Natural killer cell (primary cell): ENCODE results near the gene METRNL. TPM values are rescaled to one million over a fixed set of nuclear protein-coding genes. Genes with fewer than 3 reads are reported as not detected.
"Not testable (repeated sequence)": the region's sequence is repeated elsewhere in the genome, so short reads cannot be mapped to it uniquely, and the experiment has no call there.

ENCODE experiments used
- ATAC-seq, 3 donors: fragments of 150-1000 bp in 2 of 3; fragments of 200-7000 bp in 1 of 3; cut with Tn5 transposase; 1 replicate in 1 of 3; 2 replicates in 2 of 3; pipeline ENCODE4 v1.10.0; 2021; ENCODE audit warnings: mild to moderate bottlenecking in 2 of 3, moderate library complexity in 2 of 3
- DNase-seq, 2 donors: peaks; one replicate each; pipeline versions ENCODE4 v3.0.0 to v3.0.0-alpha.2; 2013 to 2021; ENCODE audit warnings: mixed read lengths in 1 of 2
- H3K27ac ChIP-seq: one replicate; pipeline ENCODE4 v1.5.1; 2013; ENCODE audit warnings: mild to moderate bottlenecking, low read length
- H3K27me3 ChIP-seq: one replicate; pipeline ENCODE4 v1.6.1; 2013; ENCODE audit warnings: low read length; ENCODE audit not compliant: control insufficient read depth, insufficient read depth
- H3K36me3 ChIP-seq: one replicate; pipeline ENCODE4 v1.6.1; 2013; ENCODE audit warnings: low read length; ENCODE audit not compliant: control insufficient read depth, insufficient read depth
- H3K4me1 ChIP-seq: one replicate; pipeline ENCODE4 v1.6.1; 2013; ENCODE audit warnings: low read length; ENCODE audit not compliant: control insufficient read depth, insufficient read depth
- H3K4me3 ChIP-seq: one replicate; pipeline ENCODE4 v1.5.1; 2013; ENCODE audit warnings: low read length
- H3K9me3 ChIP-seq: one replicate; pipeline ENCODE4 v1.6.1; 2013; ENCODE audit warnings: low read length; ENCODE audit not compliant: control insufficient read depth, insufficient read depth
- H3K27ac Mint-ChIP-seq, 2 donors: one replicate each; pipeline ENCODE4 v1.8.0; 2022; ENCODE audit warnings: mild to moderate bottlenecking in 2 of 2, mixed read lengths in 2 of 2, moderate library complexity in 1 of 2
- H3K27me3 Mint-ChIP-seq, 2 donors: one replicate each; pipeline ENCODE4 v1.8.0; 2022; ENCODE audit warnings: low read depth in 2 of 2, mixed read lengths in 2 of 2
- H3K36me3 Mint-ChIP-seq: one replicate; pipeline ENCODE4 v1.8.0; 2022; ENCODE audit warnings: mixed read lengths
- H3K4me1 Mint-ChIP-seq, 2 donors: one replicate each; pipeline ENCODE4 v1.8.0; 2022; ENCODE audit warnings: mixed read lengths in 2 of 2
- H3K4me3 Mint-ChIP-seq: one replicate; pipeline ENCODE4 v1.8.0; 2022; ENCODE audit warnings: mild to moderate bottlenecking, moderate library complexity, mixed read lengths
- H3K9me3 Mint-ChIP-seq, 2 donors: one replicate each; pipeline ENCODE4 v1.8.0; 2022; ENCODE audit warnings: mixed read lengths in 2 of 2
- WGBS: methylation state at CpG from one replicate; pipeline ENCODE4 v1.1.7; 2013; ENCODE audit warnings: missing lambda C conversion rate; ENCODE audit not compliant: insufficient coverage; 5-methylcytosine and 5-hydroxymethylcytosine counted together
- intact Hi-C: fragments of 100-400 bp; cut with micrococcal nuclease; formaldehyde crosslinking; loops from one replicate; pipeline ENCODE4 v1.14.2; 2022
- total RNA-seq, 4 donors: library from RNA; stranded (reverse); fragments of 120-200 nt in 1 of 4; gene quantifications; one replicate each; pipeline versions ENCODE4 v1.2.3 to v1.2.4, GENCODE V29; 2013 to 2022
- TF ChIP-seq, protein P1 (sequence below): fragments of 200-600 bp; IDR thresholded peaks from one replicate; pipeline ENCODE4 v1.8.0; 2022; ENCODE audit warnings: antibody characterized with exemption

The METRNL gene
- total RNA-seq, 3 donors from 2014 or later (not counting 1 experiment from before 2014, with no cell fraction given): 227 to 390 (median 325) TPM

DNA sequence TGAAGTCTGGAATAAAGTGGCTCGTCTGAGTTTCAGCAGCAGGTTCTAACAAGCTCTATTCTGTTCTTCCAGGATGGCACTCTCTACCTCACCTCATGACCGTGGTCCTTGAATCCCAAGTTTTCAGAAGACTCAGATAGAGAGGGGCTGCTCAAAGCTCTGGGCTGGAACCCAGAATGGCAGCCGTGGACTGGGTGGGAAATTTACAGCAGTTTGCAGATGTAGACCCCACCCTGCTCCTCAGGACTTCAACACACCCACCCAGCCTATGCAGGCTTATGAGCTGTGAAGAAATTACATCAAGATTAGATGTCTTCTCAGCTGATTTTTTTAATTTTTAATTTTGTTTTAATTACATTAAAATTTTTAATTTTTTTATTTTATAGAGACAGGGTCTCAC lies 59.4 kb downstream of the METRNL start:
- 96% methylated on average over 3 of the region's 3 CpGs for WGBS
- no peaks in the 10 kb centered on the region for H3K4me1 Mint-ChIP-seq
- ATAC-seq (no peak), DNase-seq (no peak)
- H3K27ac Mint-ChIP-seq: no peak overlapping the region
- no peaks in the 10 kb centered on the region for H3K36me3 Mint-ChIP-seq
- H3K4me3 Mint-ChIP-seq: no peak overlapping the region
- TF ChIP-seq, protein P1, sequence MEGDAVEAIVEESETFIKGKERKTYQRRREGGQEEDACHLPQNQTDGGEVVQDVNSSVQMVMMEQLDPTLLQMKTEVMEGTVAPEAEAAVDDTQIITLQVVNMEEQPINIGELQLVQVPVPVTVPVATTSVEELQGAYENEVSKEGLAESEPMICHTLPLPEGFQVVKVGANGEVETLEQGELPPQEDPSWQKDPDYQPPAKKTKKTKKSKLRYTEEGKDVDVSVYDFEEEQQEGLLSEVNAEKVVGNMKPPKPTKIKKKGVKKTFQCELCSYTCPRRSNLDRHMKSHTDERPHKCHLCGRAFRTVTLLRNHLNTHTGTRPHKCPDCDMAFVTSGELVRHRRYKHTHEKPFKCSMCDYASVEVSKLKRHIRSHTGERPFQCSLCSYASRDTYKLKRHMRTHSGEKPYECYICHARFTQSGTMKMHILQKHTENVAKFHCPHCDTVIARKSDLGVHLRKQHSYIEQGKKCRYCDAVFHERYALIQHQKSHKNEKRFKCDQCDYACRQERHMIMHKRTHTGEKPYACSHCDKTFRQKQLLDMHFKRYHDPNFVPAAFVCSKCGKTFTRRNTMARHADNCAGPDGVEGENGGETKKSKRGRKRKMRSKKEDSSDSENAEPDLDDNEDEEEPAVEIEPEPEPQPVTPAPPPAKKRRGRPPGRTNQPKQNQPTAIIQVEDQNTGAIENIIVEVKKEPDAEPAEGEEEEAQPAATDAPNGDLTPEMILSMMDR: no peak
- H3K27me3 Mint-ChIP-seq: peaks cover 8 to 12% of the 10 kb centered on the region in 2 donors
- H3K27me3 ChIP-seq: peaks cover 2% of the 10 kb centered on the region
- H3K9me3 ChIP-seq: no peaks in the 10 kb centered on the region
- H3K4me3 ChIP-seq: no peak overlapping the region
- no peaks in the 10 kb centered on the region for H3K4me1 ChIP-seq
- no peaks in the 10 kb centered on the region for H3K9me3 Mint-ChIP-seq
- intact Hi-C loops: no loop called here
- H3K27ac ChIP-seq: no peak overlapping the region
- no peaks in the 10 kb centered on the region for H3K36me3 ChIP-seq

DNA sequence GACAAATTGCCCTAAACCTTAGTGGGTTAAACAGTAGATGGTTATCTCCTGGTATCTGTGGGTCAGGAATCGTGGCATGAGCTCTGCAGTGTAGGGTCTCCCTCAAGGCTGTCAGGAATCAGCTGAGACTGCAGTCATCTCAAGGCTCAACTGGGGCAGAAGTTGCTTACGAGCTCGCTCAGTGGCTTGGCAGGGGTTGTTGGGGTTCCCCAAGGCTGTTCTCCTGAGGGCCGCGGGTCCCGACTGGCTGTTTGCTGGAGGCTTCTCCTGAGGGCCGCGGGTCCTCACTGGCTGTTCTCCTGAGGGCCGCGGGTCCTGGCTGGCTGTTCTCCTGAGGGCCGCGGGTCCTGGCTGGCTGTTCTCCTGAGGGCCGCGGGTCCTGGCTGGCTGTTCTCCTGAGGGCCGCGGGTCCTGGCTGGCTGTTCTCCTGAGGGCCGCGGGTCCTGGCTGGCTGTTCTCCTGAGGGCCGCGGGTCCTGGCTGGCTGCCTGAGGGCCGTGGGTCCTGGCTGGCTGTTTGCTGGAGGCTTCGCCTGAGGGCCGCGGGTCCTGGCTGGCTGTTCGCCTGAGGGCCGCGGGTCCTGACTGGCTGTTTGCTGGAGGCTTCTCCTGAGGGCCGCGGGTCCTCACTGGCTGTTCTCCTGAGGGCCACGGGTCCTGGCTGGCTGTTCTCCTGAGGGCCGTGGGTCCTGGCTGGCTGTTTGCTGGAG lies 60.3 kb downstream of the METRNL start:
- ATAC-seq, H3K27me3 ChIP-seq, H3K4me1 Mint-ChIP-seq, H3K4me3 ChIP-seq, DNase-seq, H3K4me1 ChIP-seq, H3K36me3 Mint-ChIP-seq, intact Hi-C loops, H3K36me3 ChIP-seq, H3K9me3 ChIP-seq, H3K27ac Mint-ChIP-seq, H3K9me3 Mint-ChIP-seq, H3K4me3 Mint-ChIP-seq, H3K27ac ChIP-seq: not testable (repeated sequence)
- H3K27me3 Mint-ChIP-seq: peaks cover 8 to 12% of the 10 kb centered on the region in 2 donors
- WGBS: 89% methylated on average over 25 of the region's 31 CpGs

DNA sequence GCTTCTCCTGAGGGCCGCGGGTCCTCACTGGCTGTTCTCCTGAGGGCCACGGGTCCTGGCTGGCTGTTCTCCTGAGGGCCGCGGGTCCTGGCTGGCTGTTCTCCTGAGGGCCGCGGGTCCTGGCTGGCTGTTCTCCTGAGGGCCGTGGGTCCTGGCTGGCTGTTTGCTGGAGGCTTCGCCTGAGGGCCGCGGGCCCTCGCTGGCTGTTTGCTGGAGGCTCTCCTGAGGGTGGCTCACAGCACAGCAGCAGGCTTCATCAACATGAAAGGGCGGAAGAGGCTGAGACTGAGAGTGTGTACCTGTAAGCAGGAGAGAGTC lies 60.8 kb downstream of the METRNL start:
- H3K27me3 ChIP-seq, H3K9me3 Mint-ChIP-seq, H3K4me3 ChIP-seq, H3K4me1 ChIP-seq, H3K36me3 Mint-ChIP-seq, H3K36me3 ChIP-seq, ATAC-seq, intact Hi-C loops, H3K27ac ChIP-seq, H3K4me1 Mint-ChIP-seq, DNase-seq, H3K4me3 Mint-ChIP-seq, H3K9me3 ChIP-seq, H3K27ac Mint-ChIP-seq: not testable (repeated sequence)
- H3K27me3 Mint-ChIP-seq: peaks cover 8 to 12% of the 10 kb centered on the region in 2 donors
- WGBS: 94% methylated on average over 13 of the region's 13 CpGs

DNA sequence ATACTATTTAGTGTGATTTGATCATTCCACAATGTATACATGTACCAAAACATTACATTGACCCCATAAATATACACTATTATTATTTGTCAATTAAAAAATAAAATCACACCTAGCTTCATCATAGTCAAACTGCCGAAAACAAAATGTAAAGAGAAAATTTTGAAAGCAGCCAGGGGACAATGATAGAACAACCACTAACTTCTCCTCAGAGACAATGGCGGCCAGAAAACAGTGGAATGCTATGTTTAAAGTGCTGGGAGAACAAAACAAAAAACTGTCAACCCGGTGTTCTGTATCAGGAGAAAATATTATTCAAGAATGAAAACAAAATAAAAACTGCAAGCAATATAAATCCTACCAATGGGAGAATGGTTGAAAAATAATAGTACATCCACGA lies 63.2 kb downstream of the METRNL start:
- WGBS: 100% methylated on average over 1 of the region's 4 CpGs
- H3K27me3 Mint-ChIP-seq: peaks cover 7 to 9% of the 10 kb centered on the region in 2 donors
- H3K4me1 Mint-ChIP-seq: no peaks in the 10 kb centered on the region
- no peaks in the 10 kb centered on the region for H3K9me3 Mint-ChIP-seq
- no peak overlapping the region for H3K4me3 ChIP-seq
- no peaks in the 10 kb centered on the region for H3K36me3 Mint-ChIP-seq
- H3K9me3 ChIP-seq: no peaks in the 10 kb centered on the region
- H3K27ac Mint-ChIP-seq: no peak overlapping the region
- DNase-seq: no peak
- TF ChIP-seq, protein P1: no peak
- no peak for ATAC-seq
- no peaks in the 10 kb centered on the region for H3K27me3 ChIP-seq
- intact Hi-C loops: no loop called here
- H3K36me3 ChIP-seq: no peaks in the 10 kb centered on the region
- H3K27ac ChIP-seq: no peak overlapping the region
- H3K4me3 Mint-ChIP-seq: no peak overlapping the region
- no peaks in the 10 kb centered on the region for H3K4me1 ChIP-seq
